NCI-H460 (cell line): Measurements from ENCODE around the gene SYNM. TPM values are rescaled to one million over a fixed set of nuclear protein-coding genes. Genes with fewer than 3 reads are reported as not detected.
"Not testable (repeated sequence)": the region's sequence is repeated elsewhere in the genome, so short reads cannot be mapped to it uniquely, and the experiment has no call there.

Experiments used
- DNase-seq: peaks from one replicate; pipeline ENCODE4 v3.0.0-alpha.2; 2016; ENCODE audit warnings: low read depth; ENCODE audit errors: extremely low read depth
- total RNA-seq: library from RNA; depleted of rRNA; stranded (reverse); fragments of >200 nt; shearing (Covaris generic); gene quantifications from 2 replicates; pipeline ENCODE4 v1.2.3, GENCODE V29; 2014

SYNM gene
- total RNA-seq, 1 experiment from 2014 or later: 15.1 TPM

DNA sequence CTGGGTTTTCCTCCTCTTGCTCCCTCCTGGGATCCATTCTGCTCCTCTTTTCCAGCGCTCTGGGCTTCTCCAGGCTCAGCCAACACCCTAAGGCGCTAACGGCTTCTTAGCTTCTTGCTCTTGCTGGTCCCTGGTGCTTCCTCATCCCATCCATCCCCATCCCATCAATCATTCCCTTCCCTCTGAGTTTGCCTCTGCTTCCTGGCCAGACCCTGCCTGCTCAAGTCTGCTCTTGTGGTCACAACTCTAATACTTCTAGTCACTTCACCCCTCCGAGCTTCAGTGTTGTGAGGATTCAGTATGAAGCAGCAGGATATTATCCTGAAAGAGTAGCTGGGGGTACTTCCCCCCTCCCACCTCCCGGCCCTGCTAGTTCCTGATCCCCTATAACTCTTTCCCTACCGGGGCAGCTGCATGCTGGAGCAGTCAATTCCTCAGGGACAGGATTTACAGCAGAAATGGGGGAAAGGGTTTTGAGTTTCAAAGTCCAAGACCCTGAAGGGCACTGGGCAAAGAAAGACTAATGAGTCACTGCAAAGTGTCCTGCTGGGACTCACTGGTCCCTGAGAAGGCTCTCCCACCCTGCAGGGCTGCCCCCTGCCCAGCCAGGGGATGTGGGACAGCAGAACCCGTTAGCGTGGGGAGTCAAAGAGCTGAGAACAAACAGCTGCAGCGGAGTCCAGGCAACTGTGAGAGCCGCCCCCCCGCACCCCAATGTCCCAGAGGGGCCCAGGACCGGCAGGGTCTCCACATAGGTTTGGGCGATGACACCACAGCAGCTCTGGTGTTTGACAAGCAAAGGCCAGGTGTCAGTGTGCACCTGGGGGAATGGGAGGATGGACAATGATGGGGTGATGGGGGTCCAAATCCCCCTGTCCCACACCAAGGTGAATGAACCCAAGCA is 2.3 kb upstream of the SYNM start:
- DNase-seq: no peak

DNA sequence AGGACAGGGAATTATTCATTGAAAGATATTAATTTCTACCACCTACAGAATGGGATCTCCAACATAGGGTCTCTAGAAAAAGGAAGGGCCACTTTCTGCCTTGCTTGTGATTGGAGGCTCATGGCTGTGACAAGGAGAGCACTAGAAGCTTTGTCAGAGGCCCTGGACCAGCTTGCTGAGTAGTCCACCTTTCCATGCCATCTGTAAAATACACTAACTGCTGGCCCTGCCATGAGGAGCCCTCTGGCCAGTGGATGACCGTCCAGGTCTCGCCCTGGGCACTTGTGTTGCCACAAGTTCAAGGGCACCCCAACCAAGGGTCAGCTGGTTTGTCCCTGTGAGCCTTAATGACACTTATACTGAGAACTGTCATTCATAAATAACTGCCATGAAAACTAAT is 1.6 kb upstream of the SYNM start:
- no peak for DNase-seq

DNA sequence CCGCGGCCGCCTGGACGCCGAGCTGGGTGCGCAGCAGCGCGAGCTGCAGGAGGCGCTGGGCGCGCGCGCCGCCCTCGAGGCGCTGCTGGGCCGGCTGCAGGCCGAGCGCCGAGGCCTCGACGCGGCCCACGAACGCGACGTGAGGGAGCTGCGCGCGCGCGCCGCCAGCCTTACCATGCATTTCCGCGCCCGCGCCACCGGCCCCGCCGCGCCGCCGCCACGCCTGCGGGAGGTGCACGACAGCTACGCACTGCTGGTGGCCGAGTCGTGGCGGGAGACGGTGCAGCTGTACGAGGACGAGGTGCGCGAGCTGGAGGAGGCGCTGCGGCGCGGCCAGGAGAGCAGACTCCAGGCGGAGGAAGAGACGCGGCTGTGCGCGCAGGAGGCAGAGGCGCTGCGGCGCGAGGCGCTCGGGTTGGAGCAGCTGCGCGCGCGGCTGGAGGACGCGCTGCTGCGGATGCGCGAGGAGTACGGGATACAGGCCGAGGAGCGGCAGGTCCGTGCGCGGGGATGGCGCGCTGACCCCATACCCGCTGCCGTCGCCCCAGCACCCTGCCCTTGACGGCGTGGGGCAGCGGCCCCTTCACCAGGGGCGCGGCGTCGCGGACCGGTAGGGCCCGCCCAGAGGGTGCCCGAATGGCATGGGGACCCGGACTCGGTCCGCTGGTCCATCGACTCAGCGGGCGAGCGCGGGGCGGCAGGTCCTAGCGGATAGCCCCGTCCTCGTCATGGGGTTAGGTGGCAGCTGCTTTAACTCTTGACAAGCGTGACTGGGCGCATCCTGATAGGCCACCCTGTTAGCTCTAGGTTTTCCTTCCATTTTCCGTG is 848 bp downstream of the SYNM start:
- DNase-seq: peak; percentile 33

DNA sequence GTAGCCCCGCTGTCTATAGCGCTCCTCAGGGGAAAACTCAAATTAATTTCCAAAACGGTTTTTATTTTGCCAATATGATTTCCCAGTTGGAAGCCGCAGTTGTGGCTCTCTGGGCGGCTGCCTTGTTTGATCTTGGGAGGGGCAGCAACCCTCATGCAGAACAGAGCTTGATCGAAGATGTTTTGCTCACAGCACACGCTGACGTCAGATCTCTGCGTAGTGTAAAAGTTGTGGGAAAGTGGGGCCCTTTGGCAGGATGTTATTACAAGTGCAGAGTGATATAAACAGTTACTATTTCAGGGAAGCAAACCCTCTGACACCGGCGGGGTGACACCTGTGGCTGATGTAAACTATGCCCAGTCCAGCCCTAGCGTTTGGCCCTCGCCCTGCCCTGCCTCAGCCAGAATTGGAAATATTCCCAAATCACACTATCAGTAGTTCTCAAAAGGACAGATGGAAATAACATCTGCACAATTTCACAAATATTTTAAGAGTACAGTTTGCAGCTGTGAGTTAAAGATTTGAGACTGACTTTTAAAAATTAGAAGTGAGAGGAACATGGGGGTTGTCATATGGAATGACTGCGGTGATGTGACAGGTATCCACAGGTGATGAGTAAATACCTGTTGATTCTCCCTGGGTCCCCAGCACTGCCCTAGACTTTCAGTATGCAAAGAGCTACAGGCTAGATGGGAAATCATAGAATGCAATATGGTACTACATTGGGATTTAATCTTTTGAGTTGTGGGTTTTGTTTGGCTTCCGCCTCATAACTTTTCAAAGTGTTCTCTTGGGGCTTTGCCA is 1.7 kb downstream of the SYNM start:
- DNase-seq: no peak

DNA sequence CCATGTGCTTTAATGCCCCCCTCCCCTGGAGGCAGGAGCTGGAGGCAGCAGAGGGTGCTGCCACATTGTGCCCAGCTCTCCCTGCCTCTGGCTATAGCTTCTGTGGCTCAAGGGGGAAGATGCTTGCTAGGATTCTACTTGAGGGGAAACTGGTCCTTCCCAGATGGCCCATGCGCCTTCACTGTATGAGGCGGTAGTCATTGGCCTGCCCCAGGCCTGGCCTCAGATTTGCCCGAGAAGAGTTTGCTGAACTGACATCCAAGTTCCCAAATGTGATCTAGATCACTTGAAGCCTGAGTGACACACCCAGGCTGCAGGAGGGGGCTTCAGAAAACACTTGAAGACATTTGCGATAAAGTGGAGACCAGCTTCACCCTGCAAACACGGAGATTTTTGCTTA is 4.1 kb downstream of the SYNM start:
- no peak for DNase-seq

DNA sequence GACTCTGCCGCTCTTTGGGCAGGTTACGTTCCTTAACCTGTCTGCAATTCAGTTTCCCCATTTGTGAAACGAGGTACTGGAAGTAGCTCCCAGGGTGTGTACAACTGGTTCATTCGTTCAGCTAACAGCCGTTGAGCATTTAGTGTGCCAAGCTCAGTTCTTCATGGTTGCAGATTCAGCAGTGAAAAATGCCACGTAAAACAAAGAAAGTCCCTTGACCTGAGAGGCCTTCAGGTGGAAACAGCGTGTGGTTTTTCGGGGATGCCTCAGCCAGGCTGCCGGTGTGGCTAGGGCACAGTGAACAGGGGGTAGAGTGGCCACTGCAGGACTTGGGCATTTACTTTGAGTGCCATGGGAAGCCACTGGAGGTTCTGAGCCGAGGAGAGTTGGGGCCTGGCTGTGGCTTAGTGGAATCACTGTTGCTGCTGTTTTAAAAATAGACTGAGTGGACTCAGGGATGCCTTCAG is 4.7 kb downstream of the SYNM start:
- no peak for DNase-seq

DNA sequence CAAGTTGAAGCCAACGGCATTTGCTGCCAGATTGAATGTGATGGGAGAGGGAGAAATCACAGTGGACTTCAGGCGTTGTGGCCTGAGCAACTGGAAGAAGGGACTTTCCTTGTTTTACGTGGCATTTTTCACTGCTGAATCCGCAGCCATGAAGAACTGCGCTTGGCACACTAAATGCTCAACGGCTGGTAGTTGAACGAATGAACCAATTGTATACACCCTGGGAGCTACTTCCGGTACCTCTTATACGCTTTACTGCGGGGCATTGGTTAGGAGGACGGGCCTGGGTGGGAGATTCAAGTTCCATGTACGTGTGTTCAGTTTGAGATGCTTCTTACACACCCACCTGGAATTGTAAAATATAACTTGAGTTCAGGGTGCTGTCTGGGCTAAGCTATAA is 5.2 kb downstream of the SYNM start:
- DNase-seq: no peak

DNA sequence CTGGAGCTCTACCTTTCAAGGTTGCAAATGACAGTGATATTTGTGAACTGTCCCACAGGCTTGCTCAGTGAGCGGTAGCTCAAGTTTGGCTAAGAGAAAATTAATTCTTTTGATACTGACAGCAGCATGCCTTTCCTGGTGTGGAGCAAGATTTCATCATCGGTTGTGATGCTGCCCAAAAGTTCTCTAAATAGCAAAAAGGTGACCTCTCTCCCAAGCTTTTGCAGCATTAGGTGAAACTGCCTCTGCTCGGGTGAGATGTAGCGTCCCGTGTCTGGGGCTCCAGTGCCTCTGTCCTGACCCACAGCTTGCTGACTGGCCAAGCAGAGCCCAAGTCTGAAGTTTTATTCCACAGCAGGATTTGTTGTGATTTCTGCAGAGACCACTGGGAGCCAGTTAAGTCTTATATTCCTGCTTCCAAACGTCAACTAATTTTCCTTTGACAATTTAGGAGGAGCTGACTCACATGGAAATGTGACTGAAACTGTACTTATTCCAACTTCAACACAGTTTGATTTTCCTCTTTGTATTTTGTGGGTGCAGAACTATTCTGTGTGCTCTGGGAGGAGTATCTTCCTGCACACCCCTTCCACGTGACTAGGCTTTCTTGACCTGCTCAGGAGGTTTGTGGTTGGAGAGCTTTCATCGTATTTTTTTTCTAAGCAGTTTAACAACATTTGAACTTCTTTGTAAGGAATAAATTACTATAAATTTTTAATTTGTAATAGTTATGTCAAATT is 5.9 kb downstream of the SYNM start:
- DNase-seq: no peak

DNA sequence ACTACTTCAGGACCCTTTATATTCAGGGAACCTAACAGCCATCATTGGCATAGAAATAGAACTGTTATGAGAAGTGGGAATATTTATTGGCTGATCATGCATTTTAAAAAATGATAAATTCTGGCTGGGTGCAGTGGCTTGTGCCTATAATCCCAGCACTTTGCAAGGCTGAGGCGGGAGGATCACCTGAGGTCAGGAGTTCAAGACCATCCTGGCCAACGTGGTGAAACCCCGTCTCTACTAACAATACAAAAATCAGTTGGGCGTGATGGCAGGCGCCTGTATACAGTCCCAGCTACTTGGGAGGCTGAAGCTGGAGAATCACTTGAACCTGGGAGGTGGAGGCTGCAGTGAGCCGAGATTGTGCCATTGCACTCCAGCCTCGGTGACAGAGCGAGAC is 6.8 kb downstream of the SYNM start:
- not testable (repeated sequence) for DNase-seq

DNA sequence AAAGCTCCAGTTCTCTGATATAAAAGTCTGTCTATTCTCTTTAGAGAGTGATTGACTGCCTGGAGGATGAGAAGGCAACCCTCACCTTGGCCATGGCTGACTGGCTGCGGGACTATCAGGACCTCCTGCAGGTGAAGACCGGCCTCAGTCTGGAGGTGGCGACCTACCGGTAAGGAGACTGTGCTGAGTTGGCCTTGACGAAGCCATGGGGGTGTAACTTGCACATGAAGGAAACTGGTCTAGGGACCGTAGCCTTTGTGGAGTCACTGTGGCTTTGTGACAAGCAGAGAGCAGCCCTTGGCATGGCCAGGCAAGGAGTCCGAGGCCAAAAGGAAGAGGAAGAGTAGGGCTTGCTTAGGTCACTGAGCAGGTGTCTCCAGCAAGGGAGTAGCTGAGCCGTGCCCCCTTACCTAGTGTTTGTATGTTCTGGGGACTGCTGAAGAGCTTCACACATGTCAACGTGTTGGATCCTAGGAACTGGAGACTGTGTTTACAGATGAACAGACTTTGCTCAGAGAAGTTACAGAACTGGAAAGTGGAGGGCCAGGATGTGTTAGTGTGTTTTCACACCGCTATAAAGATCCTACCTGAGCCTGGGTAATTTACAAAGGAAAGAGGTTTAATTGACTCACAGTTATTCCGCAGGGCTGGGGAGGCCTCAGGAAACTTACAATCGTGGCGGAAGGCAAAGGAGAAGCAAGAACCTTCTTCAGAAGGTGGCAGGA is 8.8 kb downstream of the SYNM start:
- DNase-seq: no peak

DNA sequence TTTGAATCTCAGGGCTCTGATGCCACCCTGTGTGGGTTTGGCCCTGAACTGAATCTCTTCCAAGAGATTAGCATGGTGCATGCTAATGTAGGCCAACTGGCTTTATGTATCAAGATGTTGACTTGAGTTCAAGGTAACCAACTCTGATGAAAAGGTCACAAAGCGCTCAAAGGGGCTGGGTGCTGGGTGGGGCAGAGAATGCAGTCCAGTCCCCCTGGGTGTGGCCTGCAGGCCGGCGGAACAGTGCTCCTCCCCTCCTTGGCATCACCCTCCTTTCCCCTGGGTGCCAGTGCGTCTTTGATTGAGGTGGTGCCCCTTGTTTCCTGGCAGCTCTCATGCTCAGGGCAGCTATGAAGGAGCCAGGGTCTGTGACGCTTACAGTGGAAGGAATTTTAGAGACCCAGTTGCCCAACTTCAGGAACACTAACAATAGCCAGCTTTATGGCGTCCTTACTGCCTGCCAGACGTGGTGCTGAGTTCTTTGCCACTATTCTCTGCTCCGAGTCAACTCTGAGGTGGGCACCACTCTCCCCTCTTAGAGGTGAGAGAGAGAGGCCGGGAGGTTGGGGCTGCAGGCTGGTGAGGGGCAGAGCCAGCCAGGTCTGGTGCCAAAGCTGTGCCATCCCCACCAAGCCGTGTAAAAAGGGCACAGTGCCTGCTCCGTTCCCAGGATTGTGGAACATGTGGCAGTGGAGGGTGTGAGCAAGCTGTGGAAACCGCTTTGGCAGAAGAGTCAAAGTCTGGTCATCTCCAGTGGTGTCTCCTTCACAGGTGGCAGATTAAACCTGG is 9.8 kb downstream of the SYNM start:
- no peak for DNase-seq

DNA sequence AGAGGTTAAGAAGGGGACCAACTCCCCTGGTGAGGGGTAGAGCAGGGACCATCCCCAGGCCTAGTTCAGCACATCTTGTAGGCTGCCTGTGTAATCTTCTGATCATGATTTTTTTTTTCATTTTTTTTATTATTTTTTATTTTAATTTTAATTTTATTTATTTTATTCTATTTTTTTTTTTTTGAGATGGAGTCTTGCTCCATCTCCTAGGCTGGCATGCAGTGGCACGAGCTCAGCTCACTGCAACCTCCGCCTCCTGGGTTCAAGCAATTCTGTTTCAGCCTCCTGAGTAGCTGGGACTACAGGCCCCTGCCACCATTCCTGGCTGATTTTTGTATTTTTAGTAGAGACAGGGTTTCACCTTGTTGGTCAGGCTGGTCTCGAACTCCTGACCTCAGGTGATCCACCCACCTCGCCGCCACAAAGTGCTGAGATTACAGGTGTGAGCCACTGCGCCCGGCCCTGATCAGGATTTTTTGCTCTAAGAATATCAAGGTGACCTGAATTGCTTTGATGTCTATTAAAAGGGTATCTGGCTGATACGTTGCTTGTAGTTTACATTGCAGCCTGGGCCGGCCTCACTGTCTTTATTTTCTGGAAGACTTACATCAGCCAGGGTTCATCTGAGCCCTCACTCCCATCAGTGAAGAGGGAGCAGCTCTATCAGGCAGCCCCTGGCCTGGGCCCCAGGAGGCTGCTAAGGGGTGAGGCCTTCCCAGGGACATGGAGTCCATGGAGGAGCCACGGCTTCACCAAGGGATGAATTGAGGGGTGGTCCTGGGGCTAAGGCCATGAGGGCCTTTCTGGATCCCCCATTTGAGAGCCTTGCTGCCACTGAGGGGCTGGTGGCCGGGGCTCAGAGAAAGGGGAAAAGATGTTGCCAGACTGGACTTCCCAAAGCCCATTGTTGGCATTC is 10.7 kb downstream of the SYNM start:
- DNase-seq: no peak

DNA sequence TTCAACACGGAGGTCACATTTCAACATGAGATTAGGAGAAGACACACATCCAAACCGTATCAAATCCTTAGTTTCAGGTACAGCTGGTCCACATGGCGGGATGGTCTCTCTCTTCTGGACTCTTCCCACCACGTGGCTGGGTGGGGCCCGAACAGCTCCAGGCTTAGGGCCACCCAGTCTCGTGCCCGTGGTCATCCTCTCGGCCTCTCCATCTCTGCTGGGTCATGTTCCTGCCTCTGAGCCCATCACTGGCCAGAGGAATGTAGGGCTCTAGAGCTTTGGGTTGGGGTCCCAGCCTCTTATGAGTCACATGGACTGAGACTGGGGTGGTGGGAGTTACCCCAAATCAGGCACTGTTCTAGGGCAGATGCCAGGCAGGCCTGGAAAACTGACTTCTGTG is 12.2 kb downstream of the SYNM start:
- DNase-seq: no peak

DNA sequence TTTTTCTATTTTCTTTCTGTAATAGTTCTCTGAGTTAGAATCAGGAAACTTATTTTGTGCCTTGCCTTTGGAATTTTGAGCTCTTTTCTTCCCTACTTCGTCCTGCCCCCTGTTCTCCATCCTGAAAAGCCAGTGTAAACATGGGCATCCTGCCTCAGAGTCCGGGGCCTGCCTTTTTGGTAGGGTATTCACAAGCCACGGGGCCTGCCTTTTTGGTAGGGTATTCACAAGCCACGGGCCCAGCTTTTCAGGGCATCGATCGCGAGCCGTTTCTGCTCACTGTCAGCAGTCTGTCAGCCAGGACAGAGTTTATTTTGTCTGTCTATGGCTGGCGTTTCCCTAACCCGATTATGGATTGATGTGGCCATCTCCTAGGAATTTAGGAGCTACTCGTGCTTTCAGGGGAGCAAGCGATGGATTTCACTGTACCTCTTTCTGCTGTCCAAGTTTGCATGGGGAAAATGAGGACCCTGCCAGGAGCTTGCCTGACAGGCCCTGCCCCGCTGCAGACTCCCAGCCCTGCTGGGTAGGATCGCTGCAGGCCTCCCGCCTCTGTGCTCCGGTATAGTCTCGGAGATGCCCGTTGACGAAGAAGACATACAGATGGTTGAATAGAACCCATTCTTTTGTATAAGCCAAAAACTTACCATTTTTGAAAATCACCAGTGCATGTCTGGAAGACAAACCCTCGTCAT is 12.8 kb downstream of the SYNM start:
- DNase-seq: no peak

DNA sequence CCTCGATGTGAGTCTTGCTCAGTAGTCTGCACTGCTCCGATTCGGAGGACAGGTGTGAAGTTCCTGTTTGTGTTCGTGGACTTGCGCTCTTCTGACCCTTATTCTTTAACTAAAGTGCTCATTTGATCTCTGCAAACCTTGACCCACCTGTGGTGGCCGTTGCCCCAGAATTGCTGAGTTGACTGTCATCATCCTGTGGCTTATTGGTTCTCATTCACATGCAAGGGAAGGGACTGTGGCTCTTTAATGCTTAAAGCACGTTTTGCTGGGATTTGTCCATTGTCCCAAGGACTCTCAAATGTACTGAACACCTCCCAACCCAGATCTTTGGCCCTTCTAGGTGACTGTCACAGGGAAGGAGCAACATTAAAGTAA is 13.4 kb downstream of the SYNM start:
- DNase-seq: no peak

DNA sequence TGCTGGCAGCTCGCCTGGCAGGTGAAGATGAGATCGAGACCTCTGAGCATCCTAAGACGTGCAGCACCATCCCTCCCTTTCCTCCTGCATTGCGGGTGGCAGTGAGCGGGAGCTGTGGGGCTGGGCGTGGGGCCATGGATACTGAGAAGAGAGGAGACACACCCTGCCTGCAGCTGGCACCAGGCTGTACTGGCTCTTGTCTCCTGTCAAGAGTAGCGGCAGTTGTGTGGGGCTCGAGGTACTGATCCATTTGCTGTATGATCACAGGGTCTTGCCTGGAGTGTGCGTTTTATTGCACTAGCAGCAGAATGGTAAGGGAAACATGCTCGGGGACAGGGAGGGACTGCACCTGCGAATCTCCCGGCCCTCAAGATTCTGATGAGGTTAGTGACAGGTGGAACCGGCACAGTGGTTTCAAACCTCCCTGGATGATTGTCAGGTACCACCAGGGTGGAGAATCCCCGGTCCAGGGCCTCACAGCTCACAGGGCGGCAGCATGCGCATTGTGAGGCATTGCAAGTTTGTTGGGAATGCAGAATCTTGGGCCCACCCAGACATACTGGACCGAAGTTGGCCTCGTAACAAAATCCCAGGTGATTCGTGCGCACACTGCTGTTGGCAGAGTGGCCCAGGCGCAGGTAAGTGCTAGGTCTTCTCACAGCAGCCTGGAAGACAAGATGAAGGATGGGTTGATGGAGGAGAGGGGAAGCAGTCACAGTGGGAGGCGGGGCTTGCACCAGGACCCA is 14.1 kb downstream of the SYNM start:
- no peak for DNase-seq
